HG02884 (cell line): Measurements from ENCODE around the gene SERTAD1.
"Not testable (repeated sequence)": the region's sequence is repeated elsewhere in the genome, so short reads cannot be mapped to it uniquely, and the experiment has no call there.

ENCODE experiments used
- ATAC-seq: cut with Tn5 transposase; IDR thresholded peaks from one replicate; pipeline ENCODE4 v1.9.1; 2021; ENCODE audit warnings: mild to moderate bottlenecking, moderate library complexity; ENCODE audit not compliant: unreplicated experiment

SERTAD1 gene

GRCh38 chr19:40452016-40452415 is 26.2 kb upstream of the SERTAD1 start:
- ATAC-seq, result no peak

GRCh38 chr19:40450664-40451063 is 24.9 kb upstream of the SERTAD1 start:
- no peak for ATAC-seq

GRCh38 chr19:40449506-40449905 is 23.7 kb upstream of the SERTAD1 start:
- no peak for ATAC-seq

GRCh38 chr19:40446263-40446784 is 20.5 kb upstream of the SERTAD1 start:
- ATAC-seq, result no peak

- no peak for ATAC-seq
These were observed 20.0 kb upstream of the SERTAD1 start for GRCh38 chr19:40445780-40446262.

- no peak for ATAC-seq
These were observed 19.1 kb upstream of the SERTAD1 start for GRCh38 chr19:40444825-40445312.

- peak; percentile 72 for ATAC-seq
These were observed 18.4 kb upstream of the SERTAD1 start, which contains the start of gene SERTAD3 for GRCh38 chr19:40444000-40444824. Gene SERTAD3, minus strand, starts transcription at chr19:40444335. Its CDS starts 2,255 bp downstream, at chr19:40442080.

- peak; percentile 63 for ATAC-seq
These were observed 17.6 kb upstream of the SERTAD1 start for GRCh38 chr19:40443131-40443999.

- ATAC-seq, result no peak
These were observed 16.7 kb upstream of the SERTAD1 start for GRCh38 chr19:40442328-40443130.

- ATAC-seq, result no peak
These were observed 16.0 kb upstream of the SERTAD1 start for GRCh38 chr19:40441719-40442253.

GRCh38 chr19:40438284-40438683 is 12.5 kb upstream of the SERTAD1 start:
- ATAC-seq, result no peak

GRCh38 chr19:40433391-40434216 is 7.8 kb upstream of the SERTAD1 start:
- no peak for ATAC-seq

GRCh38 chr19:40432760-40433159 is 7.0 kb upstream of the SERTAD1 start:
- ATAC-seq, result not testable (repeated sequence)

- ATAC-seq, result no peak
These were observed 5.9 kb upstream of the SERTAD1 start for GRCh38 chr19:40431698-40432097.

GRCh38 chr19:40430242-40430641 is 4.5 kb upstream of the SERTAD1 start:
- ATAC-seq, result not testable (repeated sequence)

GRCh38 chr19:40428197-40428596 is 2.4 kb upstream of the SERTAD1 start:
- not testable (repeated sequence) for ATAC-seq

- no peak for ATAC-seq
These were observed 949 bp downstream of the SERTAD1 start for GRCh38 chr19:40424637-40425449.

- ATAC-seq, result no peak
These were observed 1.9 kb downstream of the SERTAD1 start for GRCh38 chr19:40423938-40424337.
